Epithelial cell of proximal tubule (primary cell): ENCODE measurements around the gene RNPEPL1. TPM values are rescaled to one million over a fixed set of nuclear protein-coding genes. Genes with fewer than 3 reads are reported as not detected.

Experiments
- DNase-seq: peaks from one replicate; pipeline ENCODE4 v3.0.0-alpha.2; 2011; ENCODE audit warnings: low read depth
- H3K4me3 ChIP-seq: 2 replicates; pipeline ENCODE4 v1.5.1; 2011; ENCODE audit warnings: low read depth, mild to moderate bottlenecking, low read length
- total RNA-seq: library from RNA; depleted of rRNA; stranded (reverse); fragments of >200 nt; gene quantifications from 2 replicates; pipeline ENCODE4 v1.2.3, GENCODE V29; 2015
- TF ChIP-seq, protein P1 (sequence below): conservative IDR thresholded peaks from 2 replicates; pipeline ENCODE4 v1.5.1; 2012; ENCODE audit warnings: low read depth, mild to moderate bottlenecking, low read length

Gene RNPEPL1
- total RNA-seq, 1 donor from 2014 or later, result 53.4 TPM

DNA sequence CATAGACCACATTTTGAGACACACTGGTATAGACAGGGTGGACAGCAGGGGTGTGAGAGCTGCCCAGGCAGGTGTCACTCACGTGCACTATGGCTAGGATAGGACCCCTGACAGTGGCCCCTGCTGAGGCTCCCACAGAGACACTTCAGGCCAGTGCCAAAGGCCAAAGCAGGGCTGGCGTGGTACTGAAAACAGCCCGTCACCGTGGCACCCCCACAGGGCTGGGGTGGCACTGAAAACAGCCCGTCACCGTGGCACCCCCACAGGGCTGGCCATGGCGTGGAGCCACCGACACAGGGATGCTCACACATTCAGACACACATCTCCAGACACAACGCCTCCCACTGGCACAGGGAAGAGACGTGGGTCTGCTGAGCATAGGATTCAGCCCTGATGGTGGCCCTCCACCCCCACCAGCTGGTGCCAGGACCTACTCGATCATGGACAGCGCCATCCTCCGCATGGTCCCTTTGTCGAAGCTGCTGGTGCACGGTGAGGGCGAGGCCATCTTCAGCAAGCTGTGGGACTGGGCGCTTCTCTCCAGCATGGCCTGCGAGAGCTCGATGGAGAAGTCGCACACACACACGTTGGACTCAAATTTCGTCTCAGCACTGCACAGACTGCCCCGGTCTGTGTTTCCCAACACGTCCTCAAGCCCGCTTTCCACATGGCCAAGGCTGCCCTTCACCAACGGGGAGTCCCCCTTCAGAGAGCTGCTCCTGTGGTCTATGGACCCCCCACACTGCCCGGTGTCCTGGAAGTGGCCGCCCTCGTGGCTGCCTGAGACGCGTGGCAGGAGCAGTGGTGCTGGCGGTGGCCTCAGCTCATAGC is 44.6 kb upstream of the RNPEPL1 start:
- no peak for DNase-seq
- TF ChIP-seq, protein P1, sequence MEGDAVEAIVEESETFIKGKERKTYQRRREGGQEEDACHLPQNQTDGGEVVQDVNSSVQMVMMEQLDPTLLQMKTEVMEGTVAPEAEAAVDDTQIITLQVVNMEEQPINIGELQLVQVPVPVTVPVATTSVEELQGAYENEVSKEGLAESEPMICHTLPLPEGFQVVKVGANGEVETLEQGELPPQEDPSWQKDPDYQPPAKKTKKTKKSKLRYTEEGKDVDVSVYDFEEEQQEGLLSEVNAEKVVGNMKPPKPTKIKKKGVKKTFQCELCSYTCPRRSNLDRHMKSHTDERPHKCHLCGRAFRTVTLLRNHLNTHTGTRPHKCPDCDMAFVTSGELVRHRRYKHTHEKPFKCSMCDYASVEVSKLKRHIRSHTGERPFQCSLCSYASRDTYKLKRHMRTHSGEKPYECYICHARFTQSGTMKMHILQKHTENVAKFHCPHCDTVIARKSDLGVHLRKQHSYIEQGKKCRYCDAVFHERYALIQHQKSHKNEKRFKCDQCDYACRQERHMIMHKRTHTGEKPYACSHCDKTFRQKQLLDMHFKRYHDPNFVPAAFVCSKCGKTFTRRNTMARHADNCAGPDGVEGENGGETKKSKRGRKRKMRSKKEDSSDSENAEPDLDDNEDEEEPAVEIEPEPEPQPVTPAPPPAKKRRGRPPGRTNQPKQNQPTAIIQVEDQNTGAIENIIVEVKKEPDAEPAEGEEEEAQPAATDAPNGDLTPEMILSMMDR, result no peak
- H3K4me3 ChIP-seq, result no peak overlapping the region

DNA sequence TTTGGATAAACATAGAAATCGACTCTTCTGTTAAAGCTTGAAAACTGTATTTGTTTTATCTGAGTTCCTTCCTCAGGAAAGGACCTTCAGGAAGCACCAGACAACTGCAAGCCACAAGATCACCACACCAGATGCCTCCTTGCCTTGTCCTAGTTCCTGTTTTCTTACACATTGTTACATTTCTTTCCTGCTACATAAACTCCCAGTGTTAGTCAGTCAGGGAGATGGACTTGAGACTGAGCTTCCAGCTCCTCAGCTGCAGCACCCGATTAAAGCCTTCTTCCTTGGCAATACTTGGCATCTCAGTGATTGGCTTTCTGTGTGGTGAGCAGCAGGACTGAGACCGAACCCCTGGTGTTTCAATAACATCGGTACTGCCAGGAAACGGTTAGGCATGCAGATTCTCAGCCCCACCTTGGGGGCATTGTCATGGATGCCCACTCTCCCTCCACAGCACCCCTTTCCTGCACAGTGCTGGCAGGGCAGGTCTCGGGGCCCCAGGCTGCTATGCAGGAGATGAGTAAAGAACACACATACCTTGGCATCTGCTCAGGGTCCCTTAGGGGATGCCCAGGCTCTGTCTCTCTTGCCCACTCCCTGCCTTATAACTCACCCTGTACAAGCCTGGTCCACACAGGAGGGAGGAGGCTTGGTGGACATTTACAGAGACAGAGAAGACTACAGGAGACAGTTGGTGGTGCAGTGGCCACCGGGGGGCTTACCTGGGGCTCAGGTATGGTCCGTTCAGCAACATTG is 43.1 kb upstream of the RNPEPL1 start:
- TF ChIP-seq, protein P1, result no peak
- H3K4me3 ChIP-seq, result no peak overlapping the region
- no peak for DNase-seq

GRCh38 chr2:240525802-240526201 is 42.5 kb upstream of the RNPEPL1 start:
- TF ChIP-seq, protein P1, result no peak
- DNase-seq, result no peak
- no peak overlapping the region for H3K4me3 ChIP-seq

GRCh38 chr2:240526521-240526920 is 41.8 kb upstream of the RNPEPL1 start:
- H3K4me3 ChIP-seq, result no peak overlapping the region
- TF ChIP-seq, protein P1, result no peak
- DNase-seq, result no peak

GRCh38 chr2:240527153-240527750 is 41.0 kb upstream of the RNPEPL1 start:
- no peak overlapping the region for H3K4me3 ChIP-seq
- TF ChIP-seq, protein P1, result no peak
- no peak for DNase-seq

- DNase-seq, result no peak
- no peak overlapping the region for H3K4me3 ChIP-seq
- TF ChIP-seq, protein P1, result no peak
Measured at GRCh38 chr2:240528406-240529040, 39.8 kb upstream of the RNPEPL1 start.
